Dendritic cell treated with granulocyte-macrophage colony-stimulating factor and Interleukin-4, amounts not matched to agents 40 ng/mL and 50 ng/mL, for 4 days (primary cell): ENCODE measurements around the gene RAPH1.

Experiments used
- H3K27ac Mint-ChIP-seq: one replicate; pipeline ENCODE4 v1.8.0; 2022; ENCODE audit warnings: mild to moderate bottlenecking, mixed read lengths
- H3K27me3 Mint-ChIP-seq: one replicate; pipeline ENCODE4 v1.8.0; 2022; ENCODE audit warnings: mild to moderate bottlenecking, mixed read lengths
- H3K36me3 Mint-ChIP-seq: one replicate; pipeline ENCODE4 v1.8.0; 2022; ENCODE audit warnings: low read depth, mixed read lengths
- H3K4me1 Mint-ChIP-seq: one replicate; pipeline ENCODE4 v1.8.0; 2022; ENCODE audit warnings: low read depth, mixed read lengths
- H3K4me3 Mint-ChIP-seq: one replicate; pipeline ENCODE4 v1.8.0; 2022; ENCODE audit warnings: mild to moderate bottlenecking, moderate library complexity, mixed read lengths
- H3K9me3 Mint-ChIP-seq: one replicate; pipeline ENCODE4 v1.8.0; 2022; ENCODE audit warnings: mixed read lengths
- intact Hi-C: fragments of 100-400 bp; cut with micrococcal nuclease; formaldehyde crosslinking; loops from one replicate; pipeline ENCODE4 v1.15.0; 2022

Gene RAPH1

GRCh38 chr2:203489531-203489930, 45.6 kb downstream of the RAPH1 start:
- no peaks in the 10 kb centered on the region for H3K9me3 Mint-ChIP-seq
- intact Hi-C loops: loop anchor here (5.0 kb wide), 1 partner anchor 33 kb away; no protein-coding TSS in a partner anchor
- H3K27ac Mint-ChIP-seq: no peak overlapping the region
- H3K4me3 Mint-ChIP-seq: no peak overlapping the region
- peaks cover 72% of the 10 kb centered on the region for H3K36me3 Mint-ChIP-seq
- no peaks in the 10 kb centered on the region for H3K4me1 Mint-ChIP-seq
- H3K27me3 Mint-ChIP-seq: no peaks in the 10 kb centered on the region

DNA sequence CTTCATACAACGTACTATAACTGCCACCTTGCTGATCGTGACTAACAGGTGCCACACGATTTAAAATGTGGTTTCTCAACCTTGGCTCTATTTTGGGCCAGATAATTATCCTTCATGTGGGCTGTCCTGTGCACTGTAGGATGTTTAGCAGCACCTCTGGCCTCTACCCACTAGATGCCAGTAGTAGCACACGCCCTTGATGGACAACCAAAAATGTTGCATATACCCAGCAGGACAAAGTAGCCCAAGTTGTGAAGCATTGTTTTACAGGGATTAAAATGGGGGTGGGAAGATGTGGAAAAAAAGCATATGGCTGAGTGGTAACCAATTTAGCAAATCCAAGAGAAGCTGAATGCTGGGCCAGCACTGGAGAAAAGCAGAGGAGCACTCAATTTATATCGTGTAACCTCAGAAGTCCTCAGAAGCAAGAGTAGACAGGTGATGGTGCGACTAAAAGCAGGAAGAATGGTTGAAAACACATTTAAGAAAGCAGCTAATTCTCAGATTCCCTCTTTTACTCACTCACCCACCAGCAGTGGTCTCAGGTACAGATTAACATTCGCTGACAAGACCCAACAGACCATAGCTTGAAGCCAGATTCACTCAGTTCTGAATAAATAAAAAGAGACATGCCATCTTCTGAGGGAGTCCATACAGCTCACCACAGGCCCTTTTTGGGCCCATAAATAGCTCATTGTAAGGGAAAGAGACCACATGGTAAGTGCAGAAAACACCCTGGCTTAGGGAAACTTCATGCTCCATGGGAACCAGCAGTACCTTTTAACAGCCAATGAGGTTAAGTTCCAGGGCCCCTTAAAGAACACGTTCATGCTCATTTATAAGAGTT, 50.6 kb downstream of the RAPH1 start:
- Mint-ChIP-seq H3K36me3 (peaks cover 45% of the 10 kb centered on the region), H3K4me1 (no peaks in the 10 kb centered on the region), H3K27me3 (no peaks in the 10 kb centered on the region), H3K27ac (no peak overlapping the region), H3K4me3 (no peak overlapping the region), H3K9me3 (no peaks in the 10 kb centered on the region)
- intact Hi-C loops: loop anchor here (1.0 to 5.0 kb wide), 4 partner anchors 38 to 425 kb away; no protein-coding TSS in a partner anchor

- Mint-ChIP-seq H3K27ac (no peak overlapping the region), H3K36me3 (peaks cover 17% of the 10 kb centered on the region), H3K27me3 (no peaks in the 10 kb centered on the region), H3K4me3 (no peak overlapping the region), H3K4me1 (no peaks in the 10 kb centered on the region), H3K9me3 (no peaks in the 10 kb centered on the region)
- intact Hi-C loops: no loop called here
Observed at GRCh38 chr2:203480623-203481022, 54.5 kb downstream of the RAPH1 start.

DNA sequence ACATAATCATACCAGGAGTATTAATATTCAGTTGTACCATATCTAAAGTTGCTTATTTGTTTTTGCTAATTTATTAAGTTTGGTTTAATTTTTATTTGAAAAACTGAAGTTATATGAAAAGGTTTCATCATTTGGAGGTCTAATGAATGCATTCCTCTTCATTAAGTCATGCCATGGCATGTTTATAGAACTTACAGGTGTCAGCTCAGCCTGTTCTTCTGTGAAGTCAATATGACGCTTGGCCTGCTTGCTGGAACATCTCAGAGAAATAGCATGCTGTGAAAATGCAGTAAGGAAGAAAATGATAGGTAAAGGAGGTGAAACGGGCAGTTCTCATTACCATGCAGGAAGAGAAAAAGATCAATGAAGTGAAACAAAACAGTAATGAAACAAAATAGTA, 58.2 kb downstream of the RAPH1 start:
- H3K4me3 Mint-ChIP-seq: no peak overlapping the region
- no peak overlapping the region for H3K27ac Mint-ChIP-seq
- H3K9me3 Mint-ChIP-seq: no peaks in the 10 kb centered on the region
- no peaks in the 10 kb centered on the region for H3K4me1 Mint-ChIP-seq
- intact Hi-C loops: no loop called here
- no peaks in the 10 kb centered on the region for H3K27me3 Mint-ChIP-seq
- H3K36me3 Mint-ChIP-seq: peaks cover 13% of the 10 kb centered on the region

GRCh38 chr2:203471323-203471722, 63.8 kb downstream of the RAPH1 start:
- Mint-ChIP-seq H3K36me3 (peaks cover 20% of the 10 kb centered on the region), H3K4me1 (peaks cover 11% of the 10 kb centered on the region), H3K27me3 (peaks cover 2% of the 10 kb centered on the region), H3K4me3 (no peak overlapping the region), H3K27ac (no peak overlapping the region), H3K9me3 (no peaks in the 10 kb centered on the region)
- intact Hi-C loops: no loop called here

DNA sequence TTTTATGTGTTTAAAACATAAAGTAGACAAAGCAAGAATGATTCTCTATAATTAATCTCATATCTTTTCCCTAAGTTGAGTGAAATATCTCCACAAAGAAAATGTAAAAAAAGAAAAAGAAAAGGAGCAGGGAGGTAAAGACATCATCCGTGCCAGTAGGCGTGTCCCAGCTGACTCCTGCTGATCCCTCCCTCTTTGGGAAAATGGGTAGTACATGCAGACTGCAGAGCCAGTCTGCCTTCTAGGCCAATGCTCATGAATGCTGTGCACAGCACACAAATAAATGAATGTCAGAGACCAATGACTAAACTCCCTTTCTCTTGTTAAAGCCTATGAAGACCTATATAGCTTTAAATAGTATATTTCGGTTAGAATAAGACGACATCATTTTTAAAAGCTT, 64.7 kb downstream of the RAPH1 start:
- Mint-ChIP-seq H3K4me3 (no peak overlapping the region), H3K36me3 (peaks cover 21% of the 10 kb centered on the region), H3K9me3 (no peaks in the 10 kb centered on the region), H3K27ac (no peak overlapping the region), H3K4me1 (peaks cover 13% of the 10 kb centered on the region), H3K27me3 (peaks cover 2% of the 10 kb centered on the region)
- intact Hi-C loops: no loop called here

DNA sequence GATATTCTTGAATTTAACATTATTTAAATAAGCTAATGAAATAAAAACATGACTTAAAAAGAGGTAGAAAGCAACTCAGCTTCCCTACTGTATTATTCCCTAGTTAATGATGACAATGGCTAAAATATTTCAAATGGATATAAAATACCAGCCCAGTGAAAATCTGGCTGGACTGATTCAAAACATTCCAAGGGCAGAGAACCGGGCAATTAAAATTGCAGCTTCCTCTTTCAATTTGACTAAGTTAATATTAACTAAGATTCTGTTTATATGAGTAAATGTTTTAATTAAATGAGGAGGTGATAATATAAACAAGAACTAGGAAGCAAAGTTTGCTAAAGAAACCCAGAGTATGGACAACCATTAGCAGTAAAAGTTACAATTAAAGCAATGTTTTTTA, 65.6 kb downstream of the RAPH1 start:
- peaks cover 13% of the 10 kb centered on the region for H3K4me1 Mint-ChIP-seq
- H3K27ac Mint-ChIP-seq: no peak overlapping the region
- H3K9me3 Mint-ChIP-seq: no peaks in the 10 kb centered on the region
- H3K27me3 Mint-ChIP-seq: peaks cover 2% of the 10 kb centered on the region
- no peak overlapping the region for H3K4me3 Mint-ChIP-seq
- H3K36me3 Mint-ChIP-seq: peaks cover 23% of the 10 kb centered on the region
- intact Hi-C loops: no loop called here

DNA sequence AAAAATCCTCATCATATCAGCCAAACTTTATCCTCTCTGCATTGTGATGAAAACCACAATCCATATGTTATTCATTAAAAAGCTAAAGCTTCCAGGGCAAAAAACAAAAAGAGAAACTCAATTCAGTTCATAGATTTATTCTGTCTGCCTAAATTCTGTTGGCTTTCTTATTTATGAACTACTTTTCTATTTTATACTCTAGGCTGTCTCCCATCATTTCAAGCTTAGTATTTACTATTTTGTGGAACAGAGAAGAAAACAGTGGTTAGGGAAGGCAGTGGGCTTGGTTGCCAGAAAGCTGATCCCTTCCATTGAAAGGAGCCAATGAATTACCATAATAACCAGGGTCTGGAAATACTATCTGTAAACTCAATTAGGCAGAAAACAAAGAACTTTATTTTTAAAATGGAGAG, 71.8 kb downstream of the RAPH1 start:
- Mint-ChIP-seq H3K4me1 (peaks cover 7% of the 10 kb centered on the region), H3K36me3 (peaks cover 44% of the 10 kb centered on the region), H3K27me3 (no peaks in the 10 kb centered on the region), H3K9me3 (no peaks in the 10 kb centered on the region), H3K27ac (no peak overlapping the region), H3K4me3 (no peak overlapping the region)
- intact Hi-C loops: no loop called here

- Mint-ChIP-seq H3K9me3 (no peaks in the 10 kb centered on the region), H3K27me3 (no peaks in the 10 kb centered on the region), H3K27ac (no peak overlapping the region), H3K4me3 (no peak overlapping the region), H3K36me3 (peaks cover 53% of the 10 kb centered on the region), H3K4me1 (peaks cover 7% of the 10 kb centered on the region)
- intact Hi-C loops: no loop called here
Observed at GRCh38 chr2:203462308-203462707, 72.8 kb downstream of the RAPH1 start.

DNA sequence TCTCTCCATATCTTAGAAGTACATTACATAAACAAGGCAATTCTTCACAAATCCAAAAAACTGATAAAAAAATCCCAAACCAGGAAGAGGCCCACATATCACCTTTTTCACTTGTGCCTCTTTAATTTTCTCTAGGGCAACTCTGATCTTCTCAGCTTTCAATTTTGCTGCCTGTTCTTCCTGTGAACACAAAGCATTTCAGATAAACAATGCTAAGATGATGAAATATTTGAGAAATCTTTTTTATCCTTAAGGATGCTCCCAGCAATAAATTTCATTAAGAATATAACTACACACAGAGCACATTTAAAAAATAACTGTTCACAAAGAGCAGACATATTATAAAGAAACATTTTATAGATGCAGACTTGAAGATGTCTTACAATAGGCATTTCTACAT, 73.4 kb downstream of the RAPH1 start:
- Mint-ChIP-seq H3K4me1 (peaks cover 6% of the 10 kb centered on the region), H3K4me3 (no peak overlapping the region), H3K27me3 (no peaks in the 10 kb centered on the region), H3K27ac (no peak overlapping the region), H3K36me3 (peaks cover 58% of the 10 kb centered on the region), H3K9me3 (no peaks in the 10 kb centered on the region)
- intact Hi-C loops: no loop called here

DNA sequence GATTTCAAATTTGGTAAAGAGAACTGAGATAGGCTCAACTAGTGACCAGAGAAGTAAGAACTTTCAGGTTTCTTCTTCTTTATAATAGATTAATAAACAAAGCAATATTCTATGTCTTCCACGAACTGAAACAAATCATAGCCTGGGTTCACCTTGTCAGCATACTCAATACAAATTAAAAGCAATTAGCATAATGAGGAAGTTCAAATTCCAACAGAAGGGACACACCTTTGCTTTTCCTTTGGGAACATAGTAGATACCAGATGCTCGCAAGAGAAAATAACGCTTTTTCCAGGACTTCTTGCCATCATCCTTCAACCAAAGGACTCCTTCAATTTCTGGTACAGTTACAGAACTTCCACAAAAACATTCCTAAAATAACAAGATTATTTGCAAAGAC, 79.9 kb downstream of the RAPH1 start:
- H3K9me3 Mint-ChIP-seq: no peaks in the 10 kb centered on the region
- no peak overlapping the region for H3K4me3 Mint-ChIP-seq
- H3K27me3 Mint-ChIP-seq: no peaks in the 10 kb centered on the region
- intact Hi-C loops: no loop called here
- H3K36me3 Mint-ChIP-seq: peaks cover 91% of the 10 kb centered on the region
- H3K4me1 Mint-ChIP-seq: peaks cover 6% of the 10 kb centered on the region
- no peak overlapping the region for H3K27ac Mint-ChIP-seq

DNA sequence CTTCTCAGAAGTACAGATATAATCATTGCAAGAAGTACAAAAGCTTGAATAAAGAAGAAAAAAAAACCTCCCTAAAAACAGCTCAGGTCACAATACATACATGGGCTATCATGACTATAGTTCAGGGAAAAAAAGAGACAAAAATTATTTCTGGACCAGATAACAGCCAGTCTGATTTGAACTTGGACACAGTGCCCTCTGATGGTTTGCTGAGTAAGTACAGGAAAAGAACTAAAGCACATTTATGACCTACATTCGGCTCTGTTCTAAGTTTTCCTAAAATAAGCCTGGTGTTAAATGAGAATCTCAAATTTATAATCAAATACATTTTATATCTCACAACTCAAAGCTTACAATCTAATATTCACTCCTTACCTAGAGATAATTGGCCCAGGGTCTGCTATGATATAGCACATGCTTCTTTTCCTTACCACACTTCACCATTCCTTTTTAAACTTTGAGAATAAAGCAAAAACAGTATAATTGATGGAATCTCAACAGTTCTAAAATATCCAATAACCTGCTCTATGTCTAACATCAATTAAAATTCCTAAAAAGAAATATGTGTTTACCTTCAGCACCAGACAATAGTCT, 81.1 kb downstream of the RAPH1 start:
- Mint-ChIP-seq H3K36me3 (peaks cover 92% of the 10 kb centered on the region), H3K4me3 (no peak overlapping the region), H3K27me3 (no peaks in the 10 kb centered on the region), H3K9me3 (no peaks in the 10 kb centered on the region), H3K27ac (no peak overlapping the region), H3K4me1 (peaks cover 6% of the 10 kb centered on the region)
- intact Hi-C loops: no loop called here

DNA sequence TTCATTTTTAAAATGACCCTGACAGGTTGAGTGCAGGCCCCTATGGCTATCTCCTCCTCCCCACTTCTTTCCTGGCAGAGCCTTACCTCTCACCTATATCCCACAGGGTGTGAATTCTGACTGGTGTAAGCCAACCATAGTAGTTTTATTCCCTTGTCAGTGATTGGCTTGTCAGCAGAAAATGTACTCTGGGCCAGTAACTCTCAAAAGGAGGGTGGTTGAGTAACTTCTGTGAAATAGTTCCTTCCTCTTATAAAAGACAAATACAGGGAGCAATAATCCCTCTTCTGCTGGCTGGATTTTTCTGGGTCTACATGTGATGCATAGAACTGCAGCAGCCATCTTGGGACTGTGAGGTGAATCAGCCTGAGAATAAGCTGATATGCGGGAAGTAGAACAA, 83.4 kb downstream of the RAPH1 start:
- no peak overlapping the region for H3K27ac Mint-ChIP-seq
- intact Hi-C loops: no loop called here

GRCh38 chr2:203451011-203451410, 84.1 kb downstream of the RAPH1 start:
- H3K27me3 Mint-ChIP-seq: no peaks in the 10 kb centered on the region
- H3K4me3 Mint-ChIP-seq: no peak overlapping the region
- intact Hi-C loops: no loop called here
- no peak overlapping the region for H3K27ac Mint-ChIP-seq
- H3K4me1 Mint-ChIP-seq: peaks cover 14% of the 10 kb centered on the region
- peaks cover 92% of the 10 kb centered on the region for H3K36me3 Mint-ChIP-seq
- no peaks in the 10 kb centered on the region for H3K9me3 Mint-ChIP-seq

More for the DNA sequence above, 83.4 kb downstream of the RAPH1 start:
- Mint-ChIP-seq H3K36me3 (peaks cover 85% of the 10 kb centered on the region), H3K27me3 (no peaks in the 10 kb centered on the region), H3K9me3 (no peaks in the 10 kb centered on the region), H3K4me1 (peaks cover 8% of the 10 kb centered on the region), H3K4me3 (no peak overlapping the region)
